ENCODE measurements around the gene CALHM5.

Gene CALHM5

GRCh38 chr6:116472706-116473105, 38.7 kb upstream of the CALHM5 start:
- no CpG with 5 or more reads among the region's 3 CpGs for WGBS, 2 donors (ENCODE audit: extremely low coverage in 2 of 2, insufficient read length in 2 of 2, insufficient replicate concordance in 1 of 2)
- H2BK5ac ChIP-seq (ENCODE audit: low read length): no peak overlapping the region

GRCh38 chr6:116475141-116475540, 36.3 kb upstream of the CALHM5 start:
- no peak overlapping the region for H3K9ac ChIP-seq (ENCODE audit: low read depth, low read length, poor library complexity)
- H2AK5ac ChIP-seq (ENCODE audit: low read depth, low read length): no peak overlapping the region
- H3K4me3 ChIP-seq (ENCODE audit: low read length in 2 of 2): no peak overlapping the region
- no peaks in the 10 kb centered on the region for H3K36me3 ChIP-seq (replicated peaks in 1 of 2; ENCODE audit: control insufficient read depth in 2 of 2, insufficient read depth in 2 of 2, low read length in 2 of 2)
- no peak overlapping the region for H3K27ac ChIP-seq (replicated peaks; ENCODE audit: low read length)
- no peak overlapping the region for H3K4ac ChIP-seq (ENCODE audit: low read length)
- no peak for DNase-seq (ENCODE audit: low spot score)
- no peaks in the 10 kb centered on the region for H3K79me1 ChIP-seq (ENCODE audit: low read depth, low read length)
- no peak overlapping the region for H4K8ac ChIP-seq (ENCODE audit: low read depth, low read length)
- WGBS, 2 donors (ENCODE audit: extremely low coverage in 2 of 2, insufficient read length in 2 of 2, insufficient replicate concordance in 1 of 2): no CpG with 5 or more reads among the region's 1 CpG
- H2BK5ac ChIP-seq (ENCODE audit: low read length): no peak overlapping the region
- no peaks in the 10 kb centered on the region for H3K9me3 ChIP-seq (replicated peaks in 1 of 2; ENCODE audit: control insufficient read depth in 2 of 2, insufficient read depth in 1 of 2, low read depth in 1 of 2, low read length in 2 of 2)
- H3K27me3 ChIP-seq (ENCODE audit: control insufficient read depth in 3 of 3, insufficient read depth in 3 of 3, low read depth in 1 of 3, low read length in 3 of 3): no peaks in the 10 kb centered on the region
- no peak overlapping the region for H3K4me2 ChIP-seq (ENCODE audit: insufficient read depth, low read length, poor library complexity, severe bottlenecking)
- H4K91ac ChIP-seq (ENCODE audit: low read depth, low read length, poor library complexity): no peak overlapping the region
- no peak overlapping the region for H2BK12ac ChIP-seq (ENCODE audit: low read length)
- H3K4me1 ChIP-seq (ENCODE audit: control insufficient read depth in 2 of 2, insufficient read depth in 1 of 2, low read depth in 1 of 2, low read length in 2 of 2): no peaks in the 10 kb centered on the region
- H3K18ac ChIP-seq (ENCODE audit: low read length): no peak overlapping the region
- no peak overlapping the region for H2BK15ac ChIP-seq (ENCODE audit: low read length)
- H2BK120ac ChIP-seq (ENCODE audit: low read depth, low read length): no peak overlapping the region
- peak overlapping the region; percentile 47 for H2AFZ ChIP-seq (ENCODE audit: low read length)
- H3K23ac ChIP-seq (ENCODE audit: low read depth, low read length, poor library complexity): no peak overlapping the region
- no peak overlapping the region for H3K14ac ChIP-seq (ENCODE audit: low read length)

More at GRCh38 chr6:116472706-116473105, 38.7 kb upstream of the CALHM5 start:
- Histone ChIP-seq H4K91ac (ENCODE audit: low read depth, low read length, poor library complexity) (no peak overlapping the region), H4K8ac (ENCODE audit: low read depth, low read length) (no peak overlapping the region), H3K27me3 (ENCODE audit: control insufficient read depth in 3 of 3, insufficient read depth in 3 of 3, low read depth in 1 of 3, low read length in 3 of 3) (no peaks in the 10 kb centered on the region), H3K23ac (ENCODE audit: low read depth, low read length, poor library complexity) (no peak overlapping the region), H2AFZ (ENCODE audit: low read length) (no peak overlapping the region), H3K9ac (ENCODE audit: low read depth, low read length, poor library complexity) (no peak overlapping the region), H2BK120ac (ENCODE audit: low read depth, low read length) (no peak overlapping the region), H2AK5ac (ENCODE audit: low read depth, low read length) (no peak overlapping the region), H3K4me1 (ENCODE audit: control insufficient read depth in 2 of 2, insufficient read depth in 1 of 2, low read depth in 1 of 2, low read length in 2 of 2) (no peaks in the 10 kb centered on the region), H3K18ac (ENCODE audit: low read length) (no peak overlapping the region), H3K4me3 (ENCODE audit: low read length in 2 of 2) (no peak overlapping the region), H3K36me3 (replicated peaks in 1 of 2; ENCODE audit: control insufficient read depth in 2 of 2, insufficient read depth in 2 of 2, low read length in 2 of 2) (no peaks in the 10 kb centered on the region), H3K4me2 (ENCODE audit: insufficient read depth, low read length, poor library complexity, severe bottlenecking) (no peak overlapping the region), H3K14ac (ENCODE audit: low read length) (no peak overlapping the region), H3K4ac (ENCODE audit: low read length) (no peak overlapping the region), H3K27ac (replicated peaks; ENCODE audit: low read length) (no peak overlapping the region), H2BK12ac (ENCODE audit: low read length) (no peak overlapping the region), H2BK15ac (ENCODE audit: low read length) (no peak overlapping the region), H3K79me1 (ENCODE audit: low read depth, low read length) (no peaks in the 10 kb centered on the region), H3K9me3 (replicated peaks in 1 of 2; ENCODE audit: control insufficient read depth in 2 of 2, insufficient read depth in 1 of 2, low read depth in 1 of 2, low read length in 2 of 2) (peaks cover 0 to 3% of the 10 kb centered on the region in 2 donors)
- DNase-seq (ENCODE audit: low spot score): no peak

GRCh38 chr6:116476002-116476678, 35.3 kb upstream of the CALHM5 start:
- DNase-seq (ENCODE audit: low spot score): no peak
- H3K14ac ChIP-seq (ENCODE audit: low read length): no peak overlapping the region
- no peaks in the 10 kb centered on the region for H3K9me3 ChIP-seq (replicated peaks in 1 of 2; ENCODE audit: control insufficient read depth in 2 of 2, insufficient read depth in 1 of 2, low read depth in 1 of 2, low read length in 2 of 2)

GRCh38 chr6:116482780-116483179, 28.7 kb upstream of the CALHM5 start:
- Histone ChIP-seq H4K8ac (ENCODE audit: low read depth, low read length) (no peak overlapping the region), H2AFZ (ENCODE audit: low read length) (no peak overlapping the region), H3K27ac (replicated peaks; ENCODE audit: low read length) (no peak overlapping the region), H3K4me2 (ENCODE audit: insufficient read depth, low read length, poor library complexity, severe bottlenecking) (no peak overlapping the region), H2BK120ac (ENCODE audit: low read depth, low read length) (no peak overlapping the region), H4K91ac (ENCODE audit: low read depth, low read length, poor library complexity) (no peak overlapping the region), H2BK12ac (ENCODE audit: low read length) (no peak overlapping the region), H3K23ac (ENCODE audit: low read depth, low read length, poor library complexity) (no peak overlapping the region), H3K9ac (ENCODE audit: low read depth, low read length, poor library complexity) (no peak overlapping the region), H3K4me1 (ENCODE audit: control insufficient read depth in 2 of 2, insufficient read depth in 1 of 2, low read depth in 1 of 2, low read length in 2 of 2) (peaks cover 1 to 2% of the 10 kb centered on the region in 2 donors), H3K9me3 (replicated peaks in 1 of 2; ENCODE audit: control insufficient read depth in 2 of 2, insufficient read depth in 1 of 2, low read depth in 1 of 2, low read length in 2 of 2) (no peaks in the 10 kb centered on the region), H3K79me1 (ENCODE audit: low read depth, low read length) (no peaks in the 10 kb centered on the region), H3K18ac (ENCODE audit: low read length) (no peak overlapping the region), H3K4ac (ENCODE audit: low read length) (no peak overlapping the region), H2BK5ac (ENCODE audit: low read length) (no peak overlapping the region), H3K14ac (ENCODE audit: low read length) (no peak overlapping the region), H3K4me3 (ENCODE audit: low read length in 2 of 2) (no peak overlapping the region), H3K36me3 (replicated peaks in 1 of 2; ENCODE audit: control insufficient read depth in 2 of 2, insufficient read depth in 2 of 2, low read length in 2 of 2) (no peaks in the 10 kb centered on the region), H2AK5ac (ENCODE audit: low read depth, low read length) (no peak overlapping the region), H2BK15ac (ENCODE audit: low read length) (no peak overlapping the region), H3K27me3 (ENCODE audit: control insufficient read depth in 3 of 3, insufficient read depth in 3 of 3, low read depth in 1 of 3, low read length in 3 of 3) (no peaks in the 10 kb centered on the region)
- no CpG with 5 or more reads among the region's 1 CpG for WGBS, 2 donors (ENCODE audit: extremely low coverage in 2 of 2, insufficient read length in 2 of 2, insufficient replicate concordance in 1 of 2)
- DNase-seq (ENCODE audit: low spot score): no peak

More at GRCh38 chr6:116476002-116476678, 35.3 kb upstream of the CALHM5 start:
- H3K36me3 ChIP-seq (replicated peaks in 1 of 2; ENCODE audit: control insufficient read depth in 2 of 2, insufficient read depth in 2 of 2, low read length in 2 of 2): no peaks in the 10 kb centered on the region
- H3K9ac ChIP-seq (ENCODE audit: low read depth, low read length, poor library complexity): no peak overlapping the region
- no peak overlapping the region for H2BK5ac ChIP-seq (ENCODE audit: low read length)
- no peak overlapping the region for H2AFZ ChIP-seq (ENCODE audit: low read length)
- no peak overlapping the region for H4K91ac ChIP-seq (ENCODE audit: low read depth, low read length, poor library complexity)
- no peak overlapping the region for H3K4me3 ChIP-seq (ENCODE audit: low read length in 2 of 2)
- H3K4ac ChIP-seq (ENCODE audit: low read length): no peak overlapping the region
- no peak overlapping the region for H2BK12ac ChIP-seq (ENCODE audit: low read length)
- no peaks in the 10 kb centered on the region for H3K4me1 ChIP-seq (ENCODE audit: control insufficient read depth in 2 of 2, insufficient read depth in 1 of 2, low read depth in 1 of 2, low read length in 2 of 2)
- H2AK5ac ChIP-seq (ENCODE audit: low read depth, low read length): no peak overlapping the region
- H3K27ac ChIP-seq (replicated peaks; ENCODE audit: low read length): no peak overlapping the region
- no peak overlapping the region for H4K8ac ChIP-seq (ENCODE audit: low read depth, low read length)
- no peak overlapping the region for H2BK15ac ChIP-seq (ENCODE audit: low read length)
- H3K79me1 ChIP-seq (ENCODE audit: low read depth, low read length): no peaks in the 10 kb centered on the region
- H3K18ac ChIP-seq (ENCODE audit: low read length): no peak overlapping the region
- no peak overlapping the region for H3K23ac ChIP-seq (ENCODE audit: low read depth, low read length, poor library complexity)
- no peak overlapping the region for H2BK120ac ChIP-seq (ENCODE audit: low read depth, low read length)
- H3K4me2 ChIP-seq (ENCODE audit: insufficient read depth, low read length, poor library complexity, severe bottlenecking): no peak overlapping the region
- WGBS, 2 donors (ENCODE audit: extremely low coverage in 2 of 2, insufficient read length in 2 of 2, insufficient replicate concordance in 1 of 2): no CpG with 5 or more reads among the region's 5 CpGs
- no peaks in the 10 kb centered on the region for H3K27me3 ChIP-seq (ENCODE audit: control insufficient read depth in 3 of 3, insufficient read depth in 3 of 3, low read depth in 1 of 3, low read length in 3 of 3)

Data from neuronal stem cell (in vitro differentiated cells).